Endothelial cell of umbilical vein (primary cell): Measurements from ENCODE around the gene EEFSEC. TPM values are rescaled to one million over a fixed set of nuclear protein-coding genes. Genes with fewer than 3 reads are reported as not detected.

Experiments used
- BruUV-seq: library from RNA; stranded (reverse); fragments of 400-500 nt; replicated peaks from 2 replicates; lab custom pipeline; 2021; lab: Mats Ljungman, UMichigan
- CTCF ChIA-PET: fragments of 300-600, 350-600 bp; sonication (Branson Sonifier 250); formaldehyde crosslinking; loops from one replicate; lab custom pipeline; 2021; ENCODE audit warnings: antibody characterized with exemption, inconsistent platforms; lab: Charles Lee
- POLR2A ChIA-PET: fragments of 300-600, 350-600 bp; sonication (Branson Sonifier 250); formaldehyde crosslinking; loops from one replicate; lab custom pipeline; 2021; ENCODE audit warnings: antibody characterized with exemption, inconsistent platforms; lab: Charles Lee
- DNase-seq: peaks from one replicate; pipeline ENCODE4 v3.0.0-alpha.2; 2011; ENCODE audit warnings: low read depth, low spot score
- FAIRE-seq: peaks from 2 replicates; lab custom pipeline; 2011; peaks lifted over from hg19 to GRCh38; lab: Jason Lieb, UNC
- H2AFZ ChIP-seq: 2 replicates; pipeline ENCODE4 v1.6.0; 2012; ENCODE audit warnings: low read depth, low read length, control low read depth, inconsistent platforms
- H3K27ac ChIP-seq: 2 replicates; pipeline ENCODE4 v1.5.1; 2011; ENCODE audit warnings: low read depth, mild to moderate bottlenecking, control low read depth, low read length, moderate library complexity; ENCODE audit not compliant: insufficient read depth
- H3K27me3 ChIP-seq, 2 experiments: 2 replicates each; pipeline versions ENCODE4 v1.6.0 to v1.6.1; 2011; ENCODE audit warnings: low read length in 2 of 2, mixed read lengths in 1 of 2; ENCODE audit not compliant: control insufficient read depth in 2 of 2, insufficient read depth in 2 of 2
- H3K36me3 ChIP-seq, 2 experiments: 2 replicates in 1 of 2; 3 replicates in 1 of 2; pipeline ENCODE4 v1.5.1; 2011; ENCODE audit warnings: low read length in 2 of 2, mild to moderate bottlenecking in 1 of 2, moderate library complexity in 1 of 2; ENCODE audit not compliant: control insufficient read depth in 2 of 2, insufficient read depth in 2 of 2; ENCODE audit errors: extremely low read depth in 1 of 2
- H3K4me1 ChIP-seq: 3 replicates; pipeline ENCODE4 v1.5.1; 2011; ENCODE audit warnings: mild to moderate bottlenecking, low read length; ENCODE audit not compliant: control insufficient read depth, insufficient read depth; ENCODE audit errors: extremely low read depth
- H3K4me2 ChIP-seq: 2 replicates; pipeline ENCODE4 v1.6.1; 2011; ENCODE audit warnings: low read length, control low read depth, mixed read lengths; ENCODE audit not compliant: insufficient read depth
- H3K4me3 ChIP-seq, 3 experiments: fragments of 200-600 bp in 1 of 3; sonication (generic), shearing (Covaris generic) in 1 of 3; replicated peaks in 1 of 3; 2 replicates each; pipeline ENCODE4 v1.5.1; 2011 to 2016; ENCODE audit warnings: control low read depth in 3 of 3, low read length in 3 of 3, mild to moderate bottlenecking in 2 of 3, inconsistent platforms in 1 of 3, low read depth in 1 of 3, moderate library complexity in 1 of 3; ENCODE audit not compliant: insufficient read depth in 1 of 3
- H3K79me2 ChIP-seq: 2 replicates; pipeline ENCODE4 v1.6.0; 2012; ENCODE audit warnings: low read length, inconsistent platforms; ENCODE audit not compliant: control insufficient read depth, insufficient read depth
- H3K9ac ChIP-seq: replicated peaks from 2 replicates; pipeline ENCODE3; 2011; ENCODE audit warnings: low read length, control low read depth; ENCODE audit not compliant: insufficient read depth; ENCODE audit errors: extremely low read depth
- H3K9me1 ChIP-seq: replicated peaks from 3 replicates; pipeline ENCODE4 v1.6.0; 2011; ENCODE audit warnings: mild to moderate bottlenecking, low read length; ENCODE audit not compliant: control insufficient read depth, insufficient read depth; ENCODE audit errors: extremely low read depth
- H3K9me3 ChIP-seq: replicated peaks from 2 replicates; pipeline ENCODE4 v1.5.1; 2012; ENCODE audit warnings: low read length, inconsistent platforms; ENCODE audit not compliant: control insufficient read depth, insufficient read depth
- H4K20me1 ChIP-seq: replicated peaks from 2 replicates; pipeline ENCODE3; 2011; ENCODE audit warnings: mild to moderate bottlenecking, low read length; ENCODE audit not compliant: control insufficient read depth, insufficient read depth; ENCODE audit errors: extremely low read depth
- EZH2 ChIP-seq: IDR thresholded peaks from 2 replicates; pipeline ENCODE4 v1.6.1; 2012; ENCODE audit warnings: borderline replicate concordance, low read depth, mild to moderate bottlenecking, moderate library complexity, low read length, inconsistent platforms; ENCODE audit not compliant: severe bottlenecking
- FOS ChIP-seq: IDR thresholded peaks from 2 replicates; pipeline ENCODE4 v1.6.1; 2011; ENCODE audit warnings: mild to moderate bottlenecking, low read length, moderate library complexity, borderline replicate concordance; ENCODE audit not compliant: insufficient read depth
- GATA2 ChIP-seq: IDR thresholded peaks from 2 replicates; pipeline ENCODE4 v1.7.0; 2011; ENCODE audit warnings: low read depth, mild to moderate bottlenecking, moderate library complexity, mixed read lengths, low read length; ENCODE audit not compliant: insufficient read length, insufficient read depth
- JUN ChIP-seq: IDR thresholded peaks from 2 replicates; pipeline ENCODE4 v1.6.1; 2011; ENCODE audit warnings: borderline replicate concordance, low read depth; ENCODE audit not compliant: insufficient read length, insufficient read depth
- MYC ChIP-seq: IDR thresholded peaks from one replicate; pipeline ENCODE4 v1.6.1; 2011; ENCODE audit warnings: mild to moderate bottlenecking, low read depth, low read length
- POLR2A ChIP-seq: IDR thresholded peaks from 2 replicates; pipeline ENCODE4 v1.6.1; 2012; ENCODE audit warnings: low read depth, mild to moderate bottlenecking, control low read depth, low read length
- POLR2AphosphoS5 ChIP-seq: IDR thresholded peaks from 2 replicates; pipeline ENCODE4 v1.6.1; 2012; ENCODE audit warnings: low read depth, mild to moderate bottlenecking, control low read depth, low read length, moderate library complexity; ENCODE audit not compliant: insufficient read depth
- dilution Hi-C: fragments of 300-500 bp; cut with MboI; formaldehyde crosslinking; loops from one replicate; pipeline ENCODE4 v1.15.0; 2019; ENCODE audit warnings: low sequenced_read_pairs; ENCODE audit not compliant: extremely low pct_ligation_motif_present
- intact Hi-C: fragments of 100-400 bp; cut with micrococcal nuclease; formaldehyde crosslinking; loops from one replicate; pipeline ENCODE4 v1.10.0; 2022
- polyA plus RNA-seq, 4 experiments: library from polyadenylated mRNA; depleted of rRNA in 3 of 4; stranded (reverse) in 3 of 4; unstranded in 1 of 4; fragments of >200 nt; gene quantifications; 2 replicates each; pipeline versions ENCODE4 v1.2.1 to v1.2.3, GENCODE V29; 2011 to 2012; ENCODE audit warnings: missing spikeins in 1 of 4
- total RNA-seq: library from RNA; stranded (reverse); gene quantifications from 2 replicates; pipeline ENCODE4 v1.2.3, GENCODE V29; 2021
- TF ChIP-seq, protein P1 (sequence below), 2 donors: IDR thresholded peaks; 1 replicate in 1 of 2; 2 replicates in 1 of 2; pipeline ENCODE4 v1.5.1; 2011; ENCODE audit warnings: low read length in 2 of 2, mild to moderate bottlenecking in 2 of 2, moderate library complexity in 2 of 2, control low read depth in 1 of 2, inconsistent platforms in 1 of 2, low read depth in 1 of 2; ENCODE audit not compliant: insufficient read depth in 1 of 2; ENCODE audit errors: extremely low read depth in 1 of 2
- TF ChIP-seq, protein P2 (sequence below): IDR thresholded peaks from 2 replicates; pipeline ENCODE4 v1.6.1; 2011; ENCODE audit not compliant: insufficient read depth, insufficient read length

The EEFSEC gene
- total and polyA plus RNA-seq, 2 donors (not counting 3 experiments of a cell fraction or from before 2014, with no cell fraction given): 13.1 to 14.5 TPM

GRCh38 chr3:128257632-128258031 lies 104.4 kb downstream of the EEFSEC start:
- no peaks in the 10 kb centered on the region for H3K79me2 ChIP-seq
- no peak for TF ChIP-seq JUN
- TF ChIP-seq MYC: no peak
- TF ChIP-seq FOS: no peak
- TF ChIP-seq POLR2A: no peak
- TF ChIP-seq POLR2AphosphoS5: no peak
- TF ChIP-seq GATA2: no peak
- TF ChIP-seq, protein P1, sequence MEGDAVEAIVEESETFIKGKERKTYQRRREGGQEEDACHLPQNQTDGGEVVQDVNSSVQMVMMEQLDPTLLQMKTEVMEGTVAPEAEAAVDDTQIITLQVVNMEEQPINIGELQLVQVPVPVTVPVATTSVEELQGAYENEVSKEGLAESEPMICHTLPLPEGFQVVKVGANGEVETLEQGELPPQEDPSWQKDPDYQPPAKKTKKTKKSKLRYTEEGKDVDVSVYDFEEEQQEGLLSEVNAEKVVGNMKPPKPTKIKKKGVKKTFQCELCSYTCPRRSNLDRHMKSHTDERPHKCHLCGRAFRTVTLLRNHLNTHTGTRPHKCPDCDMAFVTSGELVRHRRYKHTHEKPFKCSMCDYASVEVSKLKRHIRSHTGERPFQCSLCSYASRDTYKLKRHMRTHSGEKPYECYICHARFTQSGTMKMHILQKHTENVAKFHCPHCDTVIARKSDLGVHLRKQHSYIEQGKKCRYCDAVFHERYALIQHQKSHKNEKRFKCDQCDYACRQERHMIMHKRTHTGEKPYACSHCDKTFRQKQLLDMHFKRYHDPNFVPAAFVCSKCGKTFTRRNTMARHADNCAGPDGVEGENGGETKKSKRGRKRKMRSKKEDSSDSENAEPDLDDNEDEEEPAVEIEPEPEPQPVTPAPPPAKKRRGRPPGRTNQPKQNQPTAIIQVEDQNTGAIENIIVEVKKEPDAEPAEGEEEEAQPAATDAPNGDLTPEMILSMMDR (IDR thresholded peaks at IDR 0.05; ENCODE audit: extremely low read depth in 1 of 2, insufficient read depth in 1 of 2, low read depth in 1 of 2, low read length in 2 of 2): no peak
- TF ChIP-seq, protein P2, sequence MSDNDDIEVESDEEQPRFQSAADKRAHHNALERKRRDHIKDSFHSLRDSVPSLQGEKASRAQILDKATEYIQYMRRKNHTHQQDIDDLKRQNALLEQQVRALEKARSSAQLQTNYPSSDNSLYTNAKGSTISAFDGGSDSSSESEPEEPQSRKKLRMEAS: no peak
- TF ChIP-seq EZH2: no peak
- no TSS peak for BruUV-seq
- POLR2A ChIA-PET: no interaction called here
- no peaks in the 10 kb centered on the region for H3K4me1 ChIP-seq
- no peak overlapping the region for H3K27ac ChIP-seq
- no peaks in the 10 kb centered on the region for H4K20me1 ChIP-seq
- H3K9ac ChIP-seq: no peak overlapping the region
- CTCF ChIA-PET: interaction anchor here (1.4 to 2.5 kb wide), 4 partner anchors 14 to 65 kb away, joined by 3 to 10 read pairs (median 3); no protein-coding TSS in a partner anchor
- intact Hi-C loops: no loop called here
- H3K4me3 ChIP-seq: no peak overlapping the region
- no peak overlapping the region for H3K4me2 ChIP-seq
- no peaks in the 10 kb centered on the region for H3K36me3 ChIP-seq
- no peaks in the 10 kb centered on the region for H3K9me3 ChIP-seq
- no peak for DNase-seq
- no peaks in the 10 kb centered on the region for H3K27me3 ChIP-seq
- dilution Hi-C loops: no loop called here
- H2AFZ ChIP-seq: no peak overlapping the region
- no peak for FAIRE-seq
- H3K9me1 ChIP-seq: no peaks in the 10 kb centered on the region
